Heart right ventricle (tissue), 16 donors: ENCODE results near the gene MAP3K13. TPM values are rescaled to one million over a fixed set of nuclear protein-coding genes. Genes with fewer than 3 reads are reported as not detected.
"Not testable (repeated sequence)": the region's sequence is repeated elsewhere in the genome, so short reads cannot be mapped to it uniquely, and the experiment has no call there.

Experiments used
- ATAC-seq, 8 donors: fragments of 200-7000 bp; cut with Tn5 transposase; one replicate each; pipeline ENCODE4 v1.9.1; 2020; ENCODE audit warnings: mild to moderate bottlenecking in 8 of 8, moderate library complexity in 8 of 8, moderate number of reproducible peaks in 1 of 8
- DNase-seq, 2 donors: peaks; one replicate each; pipeline ENCODE4 v3.0.0-alpha.2; 2020
- H3K27ac ChIP-seq, 10 donors: fragments of 200-600 bp; sonication (generic) in 2 of 10; one replicate each; pipeline versions ENCODE4 v1.5.0 to v1.8.0; 2020 to 2022; ENCODE audit warnings: mild to moderate bottlenecking in 3 of 10
- H3K27me3 ChIP-seq, 7 donors: fragments of 200-600 bp; one replicate each; pipeline ENCODE4 v1.8.0; 2021 to 2022; ENCODE audit warnings: mild to moderate bottlenecking in 2 of 7
- H3K36me3 ChIP-seq, 9 donors: fragments of 200-600 bp; sonication (generic) in 1 of 9; one replicate each; pipeline versions ENCODE4 v1.5.0 to v1.8.0; 2020 to 2022; ENCODE audit warnings: mild to moderate bottlenecking in 2 of 9
- H3K4me1 ChIP-seq, 9 donors: fragments of 200-600 bp; sonication (generic) in 1 of 9; one replicate each; pipeline versions ENCODE4 v1.5.0 to v1.8.0; 2020 to 2022; ENCODE audit warnings: mild to moderate bottlenecking in 4 of 9
- H3K4me3 ChIP-seq, 10 donors: fragments of 200-600 bp; sonication (generic) in 2 of 10; one replicate each; pipeline versions ENCODE4 v1.5.0 to v1.8.0; 2020 to 2022; ENCODE audit warnings: mild to moderate bottlenecking in 7 of 10, moderate library complexity in 2 of 10
- H3K9me3 ChIP-seq, 11 donors: fragments of 200-600 bp in 10 of 11; sonication (generic) in 2 of 11; one replicate each; pipeline versions ENCODE4 v1.5.0 to v1.8.0; 2013 to 2022; ENCODE audit warnings: mild to moderate bottlenecking in 2 of 11, control low read depth in 1 of 11, moderate library complexity in 1 of 11
- WGBS, 2 donors: extraction: QIAGEN DNeasy Blood & Tissue Kit; methylation state at CpG; one replicate each; pipeline ENCODE4 v1.1.7; 2013; ENCODE audit warnings: inconsistent platforms in 1 of 2; 5-methylcytosine and 5-hydroxymethylcytosine counted together
- intact Hi-C, 10 donors: fragments of 100-400 bp; cut with DNase I; formaldehyde crosslinking; loops; one replicate each; pipeline versions ENCODE4 v1.11.1 to v1.14.2; 2022
- polyA plus RNA-seq, 2 donors: library from polyadenylated mRNA; stranded (reverse); fragments of 200-250 nt; gene quantifications; one replicate each; pipeline ENCODE4 v1.2.3, GENCODE V29; 2013
- total RNA-seq, 10 donors: library from RNA; stranded (reverse); fragmentation: NEBNext Ultra II Directional in 3 of 10; extraction: Animal tissue kit (Norgen Biotek cat#: 25700) in 3 of 10; gene quantifications; one replicate each; pipeline versions ENCODE4 v1.2.1 to v1.2.4, GENCODE V29; 2021 to 2023
- TF ChIP-seq, protein P1 (sequence below), 9 donors: fragments of 200-600 bp; sonication (generic) in 2 of 9; IDR thresholded peaks; one replicate each; pipeline versions ENCODE4 v1.5.0 to v1.8.0; 2021 to 2022; ENCODE audit warnings: antibody characterized with exemption in 9 of 9, mild to moderate bottlenecking in 5 of 9, moderate library complexity in 1 of 9
- donor health status: Arrhythmogenic right ventricular cardiomyopathy.
- donor health status: ischemic (EF 13 %, LVEDD 7.1; RV severe dilation, severe dysfunction).
- donor health status: healthy with polysubstance abuse.
- donor health status: DM: no; HTN: yes; CAD: no.
- donor health status: DM: no; HTN: no; CAD: no.
- donor health status: ischemic (EF 25% LVEDD 6.9; RV normal size, moderate dysfunction).
- donor health status: ischemic (EF 25% LVEDD 5.7; RV mildly dilated, moderate dysfunction).
- donor health status: healthy.
- donor health status: DM: yes; HTN: yes; CAD: no.
- donor health status: Ischemic cardiomyopathy.
- donor health status: ischemic (EF 35%, LVEDD 5.7; RV mildly dilated, moderate dysfunction).
- donor health status: nonischemic (EF 11% LVEDD 7.7; RV severe dilation, severe dysfunction).
- donor health status: DM: yes; HTN: yes; CAD: no.
- donor health status: PGD.
- donor health status: ischemic (EF 29% LVEDD 5.4; RV normal size, mild dysfunction).
- donor health status: nonischemic (EF 23%, LVEDD 6.1; RV moderate dilation, normal function).

Gene MAP3K13
- total and polyA plus RNA-seq, 12 donors, result 7.1 to 14.9 (median 10.5) TPM

- H3K27me3 ChIP-seq, result no peaks in the 10 kb centered on the region
- TF ChIP-seq, protein P1, sequence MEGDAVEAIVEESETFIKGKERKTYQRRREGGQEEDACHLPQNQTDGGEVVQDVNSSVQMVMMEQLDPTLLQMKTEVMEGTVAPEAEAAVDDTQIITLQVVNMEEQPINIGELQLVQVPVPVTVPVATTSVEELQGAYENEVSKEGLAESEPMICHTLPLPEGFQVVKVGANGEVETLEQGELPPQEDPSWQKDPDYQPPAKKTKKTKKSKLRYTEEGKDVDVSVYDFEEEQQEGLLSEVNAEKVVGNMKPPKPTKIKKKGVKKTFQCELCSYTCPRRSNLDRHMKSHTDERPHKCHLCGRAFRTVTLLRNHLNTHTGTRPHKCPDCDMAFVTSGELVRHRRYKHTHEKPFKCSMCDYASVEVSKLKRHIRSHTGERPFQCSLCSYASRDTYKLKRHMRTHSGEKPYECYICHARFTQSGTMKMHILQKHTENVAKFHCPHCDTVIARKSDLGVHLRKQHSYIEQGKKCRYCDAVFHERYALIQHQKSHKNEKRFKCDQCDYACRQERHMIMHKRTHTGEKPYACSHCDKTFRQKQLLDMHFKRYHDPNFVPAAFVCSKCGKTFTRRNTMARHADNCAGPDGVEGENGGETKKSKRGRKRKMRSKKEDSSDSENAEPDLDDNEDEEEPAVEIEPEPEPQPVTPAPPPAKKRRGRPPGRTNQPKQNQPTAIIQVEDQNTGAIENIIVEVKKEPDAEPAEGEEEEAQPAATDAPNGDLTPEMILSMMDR (IDR thresholded peaks at IDR 0.05), result no peak
These were observed 53.6 kb downstream of the MAP3K13 start for GRCh38 chr3:185416513-185416912.

GRCh38 chr3:185418561-185418977 is 55.6 kb downstream of the MAP3K13 start:
- DNase-seq, H3K27ac ChIP-seq, H3K4me3 ChIP-seq, H3K9me3 ChIP-seq, H3K36me3 ChIP-seq, H3K27me3 ChIP-seq, ATAC-seq, intact Hi-C loops: not testable (repeated sequence)
- WGBS, 2 donors, result 95 to 98% methylated on average over 11 of the region's 11 CpGs
- peaks cover 0 to 17% (median 0%) of the 10 kb centered on the region in 9 donors for H3K4me1 ChIP-seq

More at GRCh38 chr3:185416513-185416912, 53.6 kb downstream of the MAP3K13 start:
- Histone ChIP-seq H3K9me3 (no peaks in the 10 kb centered on the region), H3K4me1 (peaks cover 0 to 10% (median 0%) of the 10 kb centered on the region in 9 donors), H3K36me3 (no peaks in the 10 kb centered on the region), H3K4me3 (no peak overlapping the region), H3K27ac (no peak overlapping the region)
- intact Hi-C loops, result no loop called here
- no peak for ATAC-seq
- 99 to 100% methylated on average over 2 of the region's 2 CpGs for WGBS, 2 donors
- no peak for DNase-seq

GRCh38 chr3:185420762-185421161 is 57.8 kb downstream of the MAP3K13 start:
- ATAC-seq (peak in 2 of 8 donors; percentile 29 to 87), DNase-seq (no peak)
- 85 to 86% methylated on average over 5 of the region's 5 CpGs for WGBS, 2 donors
- Histone ChIP-seq H3K27me3 (no peaks in the 10 kb centered on the region), H3K4me3 (no peak overlapping the region), H3K36me3 (no peaks in the 10 kb centered on the region), H3K4me1 (peaks cover 0 to 17% (median 0%) of the 10 kb centered on the region in 9 donors), H3K9me3 (no peaks in the 10 kb centered on the region), H3K27ac (no peak overlapping the region)
- TF ChIP-seq, protein P1 (IDR thresholded peaks at IDR 0.05), result no peak
- intact Hi-C loops, result no loop called here

DNA sequence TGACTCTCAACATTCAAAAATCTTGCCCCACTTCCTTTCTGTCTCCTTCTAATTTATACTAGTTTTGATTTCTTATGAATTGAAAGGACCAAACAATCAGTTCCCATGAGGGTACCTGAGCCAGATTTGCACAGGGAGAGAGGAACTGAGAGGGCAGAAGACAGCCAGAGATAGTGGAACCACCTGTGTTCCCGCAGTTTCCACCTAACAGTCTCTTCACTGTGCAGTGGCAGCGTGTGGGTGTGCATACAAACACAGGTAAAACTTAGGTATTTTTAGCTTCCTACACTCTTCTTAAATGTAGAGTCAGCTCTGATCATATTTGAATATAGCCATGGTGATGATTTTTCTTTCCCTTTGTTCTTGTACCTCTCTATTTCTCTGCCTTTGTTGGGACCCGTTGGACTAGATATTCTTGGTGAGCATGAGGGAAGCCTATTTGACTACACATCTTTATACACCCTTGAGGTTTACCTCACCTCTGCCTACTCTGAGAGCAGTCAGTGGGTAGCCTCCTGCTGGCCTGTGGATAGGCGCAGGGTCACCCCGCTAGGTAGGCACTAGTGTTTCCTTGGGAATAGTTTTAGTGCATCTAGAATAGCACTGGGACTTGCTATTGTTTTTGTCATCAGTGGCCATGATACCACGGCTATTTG is 58.8 kb downstream of the MAP3K13 start:
- Histone ChIP-seq H3K27ac (no peak overlapping the region), H3K36me3 (no peaks in the 10 kb centered on the region), H3K4me1 (peaks cover 0 to 17% (median 0%) of the 10 kb centered on the region in 9 donors), H3K27me3 (no peaks in the 10 kb centered on the region), H3K9me3 (no peaks in the 10 kb centered on the region), H3K4me3 (no peak overlapping the region)
- 95 to 96% methylated on average over 6 of the region's 6 CpGs for WGBS, 2 donors
- ATAC-seq (no peak), DNase-seq (no peak)
- intact Hi-C loops, result no loop called here
- TF ChIP-seq, protein P1 (IDR thresholded peaks at IDR 0.05), result no peak

DNA sequence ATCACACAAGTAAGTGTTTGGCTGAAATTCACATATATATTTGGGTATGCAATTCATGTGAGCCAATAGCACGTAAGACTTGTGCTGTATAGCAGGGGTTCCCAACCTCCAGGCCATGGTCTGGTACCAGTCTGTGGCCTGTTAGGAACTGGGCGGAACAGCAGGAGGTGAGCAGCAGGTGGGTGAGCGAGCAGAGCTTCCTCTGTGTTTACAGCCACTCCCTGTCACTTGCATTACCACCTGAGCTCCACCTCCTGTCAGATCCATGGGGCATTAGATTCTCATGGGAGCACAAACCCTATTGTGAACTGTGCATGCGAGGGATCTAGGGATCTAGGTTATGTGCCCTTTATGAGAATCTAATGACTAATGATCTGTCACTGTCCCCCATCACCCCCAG is 59.7 kb downstream of the MAP3K13 start:
- TF ChIP-seq, protein P1 (IDR thresholded peaks at IDR 0.05), result no peak
- ATAC-seq (no peak), DNase-seq (no peak)
- WGBS, 2 donors, result 96% methylated on average over 4 of the region's 4 CpGs
- no peak overlapping the region for H3K4me3 ChIP-seq
- H3K36me3 ChIP-seq, result no peaks in the 10 kb centered on the region
- intact Hi-C loops, result no loop called here
- no peak overlapping the region for H3K27ac ChIP-seq
- peaks cover 0 to 17% (median 0%) of the 10 kb centered on the region in 9 donors for H3K4me1 ChIP-seq
- H3K27me3 ChIP-seq, result no peaks in the 10 kb centered on the region
- H3K9me3 ChIP-seq, result no peaks in the 10 kb centered on the region
